Measurements from ENCODE around the gene SSBP3.

- TF ChIP-seq, protein P1, sequence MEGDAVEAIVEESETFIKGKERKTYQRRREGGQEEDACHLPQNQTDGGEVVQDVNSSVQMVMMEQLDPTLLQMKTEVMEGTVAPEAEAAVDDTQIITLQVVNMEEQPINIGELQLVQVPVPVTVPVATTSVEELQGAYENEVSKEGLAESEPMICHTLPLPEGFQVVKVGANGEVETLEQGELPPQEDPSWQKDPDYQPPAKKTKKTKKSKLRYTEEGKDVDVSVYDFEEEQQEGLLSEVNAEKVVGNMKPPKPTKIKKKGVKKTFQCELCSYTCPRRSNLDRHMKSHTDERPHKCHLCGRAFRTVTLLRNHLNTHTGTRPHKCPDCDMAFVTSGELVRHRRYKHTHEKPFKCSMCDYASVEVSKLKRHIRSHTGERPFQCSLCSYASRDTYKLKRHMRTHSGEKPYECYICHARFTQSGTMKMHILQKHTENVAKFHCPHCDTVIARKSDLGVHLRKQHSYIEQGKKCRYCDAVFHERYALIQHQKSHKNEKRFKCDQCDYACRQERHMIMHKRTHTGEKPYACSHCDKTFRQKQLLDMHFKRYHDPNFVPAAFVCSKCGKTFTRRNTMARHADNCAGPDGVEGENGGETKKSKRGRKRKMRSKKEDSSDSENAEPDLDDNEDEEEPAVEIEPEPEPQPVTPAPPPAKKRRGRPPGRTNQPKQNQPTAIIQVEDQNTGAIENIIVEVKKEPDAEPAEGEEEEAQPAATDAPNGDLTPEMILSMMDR (conservative IDR thresholded peaks at IDR 0.05) = no peak
- TF ChIP-seq EZH2 (IDR thresholded peaks at IDR 0.05; ENCODE audit: low read depth) = no peak
These were observed 193.3 kb downstream of the SSBP3 start for GRCh38 chr1:54212872-54213271.
